Stimulated activated CD4-positive, alpha-beta T cell treated with anti-CD3 and anti-CD28 coated beads, TNF-alpha, amount 100 ng/mL, for 24 hours (primary cell): ENCODE measurements around the gene SLC8A2.
A peak's percentile ranks its signal among the peaks of the same experiment; 100 is the strongest.

Experiments
- DNase-seq, 3 experiments: peaks; one replicate each; pipeline ENCODE4 v3.0.0-alpha.2; 2020; ENCODE audit warnings: low read depth in 3 of 3

Gene SLC8A2, protein sequence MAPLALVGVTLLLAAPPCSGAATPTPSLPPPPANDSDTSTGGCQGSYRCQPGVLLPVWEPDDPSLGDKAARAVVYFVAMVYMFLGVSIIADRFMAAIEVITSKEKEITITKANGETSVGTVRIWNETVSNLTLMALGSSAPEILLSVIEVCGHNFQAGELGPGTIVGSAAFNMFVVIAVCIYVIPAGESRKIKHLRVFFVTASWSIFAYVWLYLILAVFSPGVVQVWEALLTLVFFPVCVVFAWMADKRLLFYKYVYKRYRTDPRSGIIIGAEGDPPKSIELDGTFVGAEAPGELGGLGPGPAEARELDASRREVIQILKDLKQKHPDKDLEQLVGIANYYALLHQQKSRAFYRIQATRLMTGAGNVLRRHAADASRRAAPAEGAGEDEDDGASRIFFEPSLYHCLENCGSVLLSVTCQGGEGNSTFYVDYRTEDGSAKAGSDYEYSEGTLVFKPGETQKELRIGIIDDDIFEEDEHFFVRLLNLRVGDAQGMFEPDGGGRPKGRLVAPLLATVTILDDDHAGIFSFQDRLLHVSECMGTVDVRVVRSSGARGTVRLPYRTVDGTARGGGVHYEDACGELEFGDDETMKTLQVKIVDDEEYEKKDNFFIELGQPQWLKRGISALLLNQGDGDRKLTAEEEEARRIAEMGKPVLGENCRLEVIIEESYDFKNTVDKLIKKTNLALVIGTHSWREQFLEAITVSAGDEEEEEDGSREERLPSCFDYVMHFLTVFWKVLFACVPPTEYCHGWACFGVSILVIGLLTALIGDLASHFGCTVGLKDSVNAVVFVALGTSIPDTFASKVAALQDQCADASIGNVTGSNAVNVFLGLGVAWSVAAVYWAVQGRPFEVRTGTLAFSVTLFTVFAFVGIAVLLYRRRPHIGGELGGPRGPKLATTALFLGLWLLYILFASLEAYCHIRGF

DNA sequence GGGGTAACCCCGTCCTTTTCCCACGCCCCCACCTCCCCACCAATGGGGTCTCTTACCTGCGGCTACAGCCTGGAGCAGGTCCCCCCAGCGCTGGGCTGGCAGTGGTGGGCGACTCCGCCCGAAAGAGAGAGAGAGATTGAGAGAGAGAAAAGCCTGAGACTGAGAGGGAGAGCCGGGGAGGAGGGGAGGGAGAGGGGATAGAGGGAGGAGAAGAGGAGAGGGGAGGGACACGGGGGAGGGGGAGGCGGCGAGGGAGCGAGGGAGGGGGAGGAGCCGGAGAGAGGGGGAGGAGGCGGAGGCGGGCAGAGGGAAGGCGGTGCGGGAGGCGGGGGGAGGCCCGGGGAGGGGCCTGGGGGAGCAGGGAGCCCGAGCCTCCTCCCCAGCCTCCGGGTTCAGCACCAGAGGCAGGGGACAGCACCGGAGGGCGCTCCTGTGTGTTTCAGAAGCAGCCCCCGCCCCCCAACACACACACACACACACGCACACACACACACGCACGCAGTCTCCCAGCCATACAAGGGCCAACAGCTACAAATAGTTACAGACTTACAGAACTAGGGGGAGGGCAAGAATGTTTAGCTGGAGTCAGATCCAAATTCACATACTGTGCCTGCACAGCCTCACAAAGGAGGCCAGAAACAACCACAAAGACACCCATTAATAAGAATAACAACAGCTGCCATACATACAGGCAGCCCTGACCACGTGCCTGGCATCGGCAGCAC, at the start of gene SLC8A2:
Gene SLC8A2 (minus strand): TSS at position 161 of the 725 bp plus-strand sequence. CDS start 5,490 bp downstream, outside the sequence.
- DNase-seq = peak; percentile 14 to 51 (median 22)

DNA sequence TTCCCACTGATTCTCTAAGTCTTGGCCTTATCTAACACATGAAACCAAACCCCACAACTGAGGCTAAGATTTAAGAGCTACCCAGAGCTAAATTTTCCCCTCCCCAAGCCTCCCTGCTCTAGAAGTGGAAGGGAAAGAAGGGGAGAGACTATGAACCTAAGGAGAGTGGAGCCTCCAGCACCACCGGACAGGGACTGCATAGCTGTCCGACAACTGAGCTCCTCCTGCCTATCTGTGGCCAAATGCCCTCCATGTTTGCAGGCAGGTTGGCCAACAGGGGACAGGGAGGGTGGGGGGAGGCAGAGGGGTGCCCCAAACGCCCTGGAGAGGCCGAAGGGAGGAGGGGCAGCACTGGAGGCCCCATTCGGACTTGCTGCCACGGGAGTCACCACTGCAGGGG, 49.1 kb upstream of the SLC8A2 start:
- no peak for DNase-seq

DNA sequence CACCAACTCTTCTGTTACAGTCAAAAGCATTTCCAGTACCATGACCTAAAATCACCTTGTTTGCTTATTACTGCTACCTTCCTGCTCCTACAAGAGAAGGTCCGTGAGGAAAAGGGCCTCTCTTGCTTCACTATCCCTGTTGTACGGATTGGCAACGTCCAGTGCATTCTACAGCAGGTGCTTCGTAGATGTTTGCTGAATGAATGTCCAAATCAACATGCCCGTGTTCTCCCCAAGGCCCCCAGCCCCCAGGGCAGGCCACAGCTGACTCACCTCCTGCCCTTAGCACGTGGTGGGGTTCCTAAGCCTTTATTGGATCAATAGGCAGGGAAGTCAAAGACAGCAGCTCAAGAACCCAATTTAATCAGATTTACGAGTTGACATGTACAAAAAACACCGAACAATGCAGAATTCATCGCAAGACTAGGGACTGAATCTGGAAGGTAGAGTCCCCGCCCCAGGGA, 48.7 kb upstream of the SLC8A2 start:
- no peak for DNase-seq

DNA sequence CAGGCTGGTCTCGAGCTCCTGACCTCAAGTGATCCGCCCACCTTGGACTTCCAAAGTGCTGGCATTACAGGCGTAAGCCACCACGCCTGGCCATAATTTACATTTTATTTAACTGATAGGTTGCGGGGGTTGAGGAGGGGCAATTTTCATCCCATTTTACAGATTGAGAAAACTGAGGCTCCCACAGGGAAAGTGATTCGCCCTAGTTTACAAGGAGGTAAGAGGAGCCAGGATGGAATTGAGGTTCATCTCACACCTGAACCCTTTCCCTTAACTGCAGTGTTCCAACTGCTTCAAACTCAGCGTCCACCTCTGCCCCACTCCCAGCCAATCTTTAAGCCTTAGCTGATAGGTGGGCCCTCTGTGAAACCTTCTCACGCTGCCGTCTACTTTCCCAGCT, 47.2 kb upstream of the SLC8A2 start:
- no peak for DNase-seq

DNA sequence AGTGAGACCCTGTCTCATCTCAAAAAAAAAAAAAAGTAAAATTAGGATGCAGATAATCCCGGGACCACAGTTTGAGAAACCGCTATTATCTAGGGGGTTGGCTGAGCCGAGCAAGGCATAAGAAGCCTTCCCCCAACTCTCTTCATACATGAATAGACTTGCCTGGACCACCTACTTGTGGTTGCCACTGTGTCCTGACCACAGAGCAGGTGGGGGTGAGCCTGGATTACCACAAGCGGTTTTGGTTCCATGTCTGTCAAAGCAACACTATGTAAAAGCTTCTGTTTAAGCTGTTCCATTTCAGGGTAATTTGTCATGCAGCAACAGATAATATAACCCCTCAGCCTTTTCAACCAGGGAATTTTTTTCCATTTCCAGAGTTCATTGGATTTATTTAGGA, 46.4 kb upstream of the SLC8A2 start:
- DNase-seq = peak in 1 of 3 experiments; percentile 41

DNA sequence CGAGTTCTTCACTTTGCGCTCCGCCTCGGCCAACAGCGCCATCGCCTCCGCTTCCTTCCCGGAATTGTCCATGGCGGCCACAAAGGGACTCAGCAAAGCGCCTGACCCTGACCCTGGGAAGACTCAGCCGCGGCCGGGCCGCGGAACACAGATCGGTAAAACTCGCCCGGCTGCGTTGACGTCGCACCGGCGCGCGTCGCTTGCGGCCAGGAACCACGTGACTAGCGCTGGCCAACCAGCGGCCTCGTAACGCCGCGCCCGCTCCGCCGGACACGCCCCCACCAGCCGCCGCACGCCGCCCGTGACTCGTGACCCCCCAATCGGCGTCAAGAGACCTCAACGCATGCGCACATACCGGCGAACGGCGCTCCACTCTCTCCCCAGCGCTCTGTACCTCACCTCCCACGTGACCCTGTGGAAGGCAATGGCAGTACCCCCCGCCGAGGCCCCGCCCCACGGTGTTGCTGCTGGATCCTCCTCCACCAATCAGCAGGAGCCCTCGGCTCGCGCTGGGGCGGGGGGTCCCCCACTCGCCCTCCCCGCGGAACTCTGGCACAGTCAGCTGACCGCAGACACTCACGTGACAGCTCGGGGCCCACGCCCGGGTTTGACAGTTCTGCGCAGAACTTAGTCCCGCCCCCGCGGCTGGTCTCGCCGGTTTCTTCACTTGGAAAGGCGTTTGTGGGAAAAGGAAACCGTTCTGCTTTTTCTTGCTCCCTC, 43.3 kb upstream of the SLC8A2 start, which contains the start of gene NAPA:
Gene NAPA (minus strand): TSS at position 195 of the 720 bp plus-strand sequence. CDS start 123 bp downstream, at position 72.
- DNase-seq = peak; percentile 100

DNA sequence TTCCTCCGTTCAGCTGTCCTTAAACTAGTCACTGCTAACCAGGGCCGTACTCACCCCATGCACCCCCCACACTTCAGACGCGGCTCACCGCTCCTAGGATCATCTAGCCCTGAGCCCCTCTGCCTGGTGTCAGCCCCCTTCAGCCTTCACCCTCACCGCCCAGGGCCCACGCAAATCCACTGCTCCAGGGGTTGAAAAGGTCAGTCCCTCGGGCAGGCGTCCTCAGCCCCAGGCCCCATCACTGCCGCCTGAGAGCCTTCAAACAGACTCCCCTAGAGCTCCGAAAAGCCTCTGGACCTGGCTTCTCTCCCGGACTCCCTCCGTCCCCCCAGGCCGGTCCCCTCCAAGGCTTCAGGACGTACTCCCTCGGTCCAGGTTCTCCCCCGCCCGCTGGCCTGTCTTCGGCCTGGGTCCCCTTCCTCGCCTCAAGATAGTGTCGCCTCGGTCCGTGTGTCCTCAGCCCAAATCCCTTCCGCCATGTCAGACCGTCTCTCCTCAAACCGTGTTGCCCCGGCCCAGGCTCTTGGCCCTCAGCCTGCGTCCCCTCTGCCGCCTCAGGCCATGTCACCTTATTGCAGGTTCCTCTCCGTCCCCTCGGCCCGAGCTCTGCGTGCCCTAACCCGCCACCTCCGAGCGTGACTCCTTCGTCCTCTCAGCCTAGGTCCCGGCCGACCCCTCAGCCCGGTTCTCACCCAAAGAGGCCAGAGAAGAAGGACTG, 42.6 kb upstream of the SLC8A2 start:
- DNase-seq = no peak

DNA sequence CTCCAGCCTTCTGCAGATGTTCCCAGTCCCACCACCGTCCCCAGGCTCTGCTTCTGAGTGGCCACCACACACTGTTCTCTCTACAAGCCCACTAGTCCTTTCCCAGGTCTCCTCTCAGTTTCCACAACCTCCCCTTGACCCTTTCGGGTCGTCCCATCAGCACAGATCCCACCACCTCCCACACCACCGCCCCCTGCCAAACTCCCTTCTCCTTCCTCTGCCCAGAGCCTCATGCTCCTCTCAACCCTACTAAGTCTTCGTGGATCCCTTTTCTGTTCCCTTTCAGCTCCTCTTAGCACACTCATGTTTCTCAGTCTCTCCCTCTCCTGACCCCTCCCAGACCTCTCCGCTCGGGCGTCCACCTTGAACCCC, 41.2 kb upstream of the SLC8A2 start:
- DNase-seq = no peak

DNA sequence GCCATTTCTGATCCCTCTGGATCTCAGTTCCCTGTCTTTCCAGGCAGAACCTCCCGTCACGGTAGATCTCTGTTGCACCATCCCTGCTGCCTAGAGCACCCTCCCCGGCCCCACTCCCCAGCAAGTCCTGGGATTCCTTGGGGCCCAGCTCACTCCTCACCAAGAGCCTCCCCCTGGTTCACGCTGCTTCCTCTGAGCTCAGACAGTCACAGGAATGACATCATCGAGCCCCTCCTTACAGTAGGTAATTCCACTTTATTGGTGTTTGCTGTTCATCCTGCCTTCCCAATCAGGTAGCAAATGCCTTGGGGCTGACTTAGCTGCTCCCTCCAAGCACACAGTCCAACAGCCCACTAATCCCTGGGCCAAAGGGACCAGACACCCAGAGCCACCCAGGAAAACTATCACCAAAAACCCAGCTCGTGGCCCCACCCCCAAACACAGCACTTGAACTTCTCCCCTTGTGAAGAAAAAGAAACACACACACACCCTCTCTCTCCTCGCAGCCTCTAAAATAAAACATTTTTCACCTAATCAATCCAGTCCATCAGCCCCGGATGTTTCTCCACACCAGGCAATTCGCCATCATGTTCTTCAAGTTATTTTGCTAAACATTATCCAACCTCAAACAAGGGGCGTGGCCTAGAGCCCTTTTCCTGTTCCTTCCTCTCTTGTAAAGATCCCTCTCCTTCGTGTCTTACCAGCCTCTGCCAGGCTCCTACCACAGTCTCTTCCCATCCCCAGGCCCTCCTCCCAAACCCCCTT, 40.7 kb upstream of the SLC8A2 start:
- DNase-seq = no peak

DNA sequence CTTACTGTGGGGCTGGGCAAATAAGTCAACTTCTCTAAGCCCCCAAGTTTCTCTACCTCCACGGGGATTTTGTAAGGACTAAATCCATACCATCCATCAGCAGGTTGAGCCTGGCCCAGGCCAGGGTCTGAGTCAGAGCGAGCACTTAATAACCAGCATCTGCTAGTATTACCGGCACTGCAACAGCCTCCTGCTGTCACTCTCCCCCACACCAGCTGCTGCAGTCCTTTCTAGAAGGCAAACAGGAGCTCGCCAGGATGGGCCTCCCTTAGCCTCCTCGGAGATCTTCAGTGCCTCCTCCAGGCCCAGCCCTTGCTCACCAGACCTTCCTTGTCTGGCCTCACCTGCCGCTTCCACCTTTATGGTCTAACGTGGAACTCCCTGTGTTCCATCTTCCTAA, 40.0 kb upstream of the SLC8A2 start:
- DNase-seq = no peak

DNA sequence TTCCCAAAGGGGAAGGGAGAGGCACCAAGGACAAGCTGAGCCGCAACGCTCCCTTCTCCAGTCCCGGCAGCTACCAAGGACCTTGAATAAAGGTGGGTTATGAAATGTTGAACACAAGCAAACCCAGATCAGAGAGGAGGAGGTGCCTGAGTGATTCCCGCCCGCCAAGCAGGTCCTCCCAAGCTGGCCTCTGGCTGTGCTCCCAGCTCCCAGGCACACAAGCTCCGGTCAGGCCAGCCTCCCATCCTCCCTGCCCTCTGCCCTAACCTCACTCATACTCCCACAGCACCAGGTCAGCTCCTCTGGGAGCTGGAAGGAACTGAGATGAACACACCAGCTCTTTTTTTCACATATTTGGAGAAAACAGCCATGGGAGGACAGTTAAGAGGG, 39.4 kb upstream of the SLC8A2 start:
- no peak for DNase-seq

DNA sequence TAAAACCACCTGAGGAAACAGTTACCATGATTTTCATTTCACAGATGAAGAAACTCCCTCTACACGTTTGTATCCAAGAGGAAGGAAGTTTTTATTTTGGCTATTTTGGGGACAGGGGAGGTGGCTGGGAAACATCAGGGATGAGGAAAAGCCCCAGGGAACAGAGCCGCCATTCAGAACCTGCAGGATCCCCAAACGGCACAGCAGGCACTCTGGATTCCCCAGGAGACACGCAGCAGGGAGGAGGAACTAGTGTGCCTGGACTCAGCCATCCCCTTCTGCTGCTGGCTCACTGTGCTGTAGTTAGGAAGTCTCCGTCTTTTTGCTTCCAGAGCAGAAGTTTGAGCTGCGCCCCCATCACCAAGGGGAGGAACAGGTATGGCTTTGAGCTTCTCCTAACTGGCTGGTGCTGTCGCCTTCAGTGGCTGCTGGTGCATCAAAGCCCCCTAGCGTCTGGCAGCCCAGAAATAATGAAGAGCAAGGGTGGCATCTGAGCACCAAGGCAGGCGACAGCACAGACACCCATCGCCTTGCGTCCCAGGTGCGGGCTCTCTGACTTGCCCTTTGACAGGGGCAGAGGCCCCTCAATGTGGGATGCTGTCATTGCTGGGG, 38.9 kb upstream of the SLC8A2 start:
- no peak for DNase-seq

DNA sequence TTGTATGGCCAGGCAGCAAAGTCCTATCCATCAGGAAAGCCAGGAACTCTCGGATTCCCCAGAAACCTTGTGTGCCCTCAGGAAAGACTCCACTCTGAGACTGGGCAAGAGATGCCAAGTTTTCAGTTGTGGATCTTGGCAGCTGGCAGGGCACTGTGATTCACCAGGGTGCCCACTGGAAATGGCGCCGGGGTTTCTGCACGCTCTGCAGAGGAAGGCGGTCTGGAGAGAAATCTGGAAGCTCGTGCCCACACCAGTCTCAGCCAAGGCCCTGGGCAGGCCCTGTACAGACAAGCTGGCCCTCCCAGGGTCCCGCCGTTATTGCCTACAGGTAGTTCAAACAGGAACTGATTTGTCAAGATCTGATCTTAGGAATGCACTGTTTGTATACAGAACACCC, 38.3 kb upstream of the SLC8A2 start:
- no peak for DNase-seq

DNA sequence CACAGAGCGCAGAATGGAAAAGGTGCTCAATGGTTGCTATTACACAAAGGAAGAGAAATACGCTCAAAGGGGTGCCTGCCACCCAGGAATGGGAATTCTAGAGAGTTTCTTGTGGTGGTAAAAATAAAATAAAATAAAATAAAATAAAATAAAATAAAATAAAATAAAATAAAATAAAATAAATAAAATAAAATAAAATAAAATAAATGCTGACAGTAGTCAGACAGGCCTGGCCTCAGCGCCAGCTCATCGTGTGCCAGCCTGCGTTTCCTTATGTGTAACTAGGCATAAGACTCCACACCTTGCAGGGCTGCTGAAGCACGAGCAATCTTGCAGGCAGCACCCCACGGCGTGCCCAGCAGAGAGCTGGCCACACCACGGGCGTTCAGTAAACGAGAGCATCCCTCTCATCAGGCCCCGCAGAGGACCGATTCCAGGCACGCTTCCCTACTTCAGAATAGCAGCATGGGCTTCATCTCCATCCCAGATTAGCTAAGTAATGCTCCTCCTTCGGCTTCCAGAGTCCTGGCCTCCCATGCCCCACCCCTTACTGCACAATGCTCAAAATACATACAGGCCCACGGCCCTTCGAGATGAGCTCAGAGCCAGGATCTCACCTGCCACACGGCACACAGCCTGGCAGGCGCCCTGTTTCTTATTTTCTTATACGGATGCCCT, 37.6 kb upstream of the SLC8A2 start:
- no peak for DNase-seq

DNA sequence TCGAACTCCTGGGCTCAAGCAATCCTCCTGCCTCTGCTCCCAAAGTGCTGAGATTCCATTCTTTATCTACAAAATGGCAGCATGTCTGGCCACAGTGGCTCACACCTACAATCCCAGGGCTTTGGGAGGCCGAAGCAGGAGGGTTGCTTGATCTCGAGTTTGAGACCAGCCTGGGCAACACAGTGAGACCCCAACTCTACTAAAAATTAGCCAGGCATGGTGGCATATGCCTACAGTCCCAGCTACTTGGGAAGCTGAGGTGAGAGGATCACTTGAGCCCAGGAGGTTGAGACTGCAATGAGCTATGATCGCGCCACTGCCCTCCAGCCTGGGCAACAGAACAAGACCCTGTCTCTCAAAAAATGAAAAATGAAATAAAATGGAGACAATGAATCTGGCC, 37.0 kb upstream of the SLC8A2 start:
- DNase-seq = no peak

DNA sequence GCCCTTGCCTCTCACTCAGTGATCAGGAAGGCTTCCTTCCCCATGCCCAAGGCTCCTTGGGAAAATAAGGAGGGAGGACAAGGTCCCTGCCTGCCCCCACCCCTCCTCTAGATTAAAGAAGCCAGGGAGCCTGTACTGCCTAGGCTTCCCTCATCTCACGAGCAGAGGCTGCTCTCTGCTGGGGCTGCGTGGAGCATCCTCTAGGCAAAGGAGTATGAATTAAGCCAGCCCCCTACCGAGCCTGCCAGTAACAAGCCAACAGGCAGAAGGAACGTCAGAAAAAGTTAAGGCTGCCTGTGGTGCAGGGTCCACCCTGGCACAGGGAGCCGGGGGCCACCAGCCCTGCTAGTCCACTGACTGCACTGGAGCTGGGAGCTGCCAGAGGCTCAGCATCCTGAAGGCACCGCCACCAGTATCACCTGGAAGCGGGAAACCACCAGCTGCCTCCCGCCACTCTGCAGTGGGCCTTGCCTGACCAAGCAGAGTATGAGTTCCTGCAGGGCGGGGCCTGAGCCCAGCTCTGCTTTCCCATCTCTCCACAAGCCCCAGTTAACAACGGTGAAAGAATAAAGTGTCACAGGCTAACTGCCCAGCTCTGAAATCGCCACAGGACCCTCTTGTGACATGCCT, 36.3 kb upstream of the SLC8A2 start:
- DNase-seq = no peak

DNA sequence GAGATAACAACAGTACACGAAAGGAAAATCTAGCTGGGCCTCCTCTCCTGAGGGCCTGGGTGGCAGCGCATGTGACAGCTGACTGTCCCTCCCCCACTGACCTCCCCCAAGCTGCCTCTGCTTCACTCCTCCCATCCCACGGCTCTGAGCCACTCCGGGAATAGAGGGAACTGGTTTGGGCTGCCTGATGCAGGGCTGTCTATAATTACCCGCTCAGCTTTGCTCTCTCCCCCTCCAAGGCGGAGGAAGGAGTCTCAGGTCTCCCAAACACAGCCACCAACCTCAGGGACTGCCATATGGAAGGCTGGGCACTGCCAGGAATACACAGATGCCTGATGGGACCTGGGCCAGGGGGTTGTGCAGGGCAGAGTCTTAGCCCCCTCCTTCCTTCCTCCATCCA, 35.3 kb upstream of the SLC8A2 start:
- no peak for DNase-seq

DNA sequence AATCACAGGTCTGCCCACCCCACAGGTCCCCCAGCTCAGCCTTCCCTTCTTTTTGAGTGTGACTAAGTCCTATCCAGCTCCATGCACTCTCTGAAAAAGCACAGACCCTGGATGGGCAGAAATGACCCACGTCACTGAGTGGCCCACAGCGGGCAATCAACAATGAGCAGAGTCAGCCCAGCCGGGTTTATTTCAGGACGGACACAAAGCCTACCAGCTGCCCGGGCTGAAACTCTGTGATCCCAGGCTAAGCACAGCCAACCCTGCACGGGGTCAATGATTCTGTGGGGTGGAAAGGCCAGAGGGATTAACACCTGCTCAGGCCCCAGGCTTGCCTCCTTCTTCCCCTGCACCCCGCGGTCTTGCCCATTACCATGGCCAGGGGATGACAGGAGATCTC, 34.8 kb upstream of the SLC8A2 start:
- DNase-seq = no peak
